Endothelial cell of umbilical vein (primary cell): ENCODE data around the gene KDM3A. TPM values are rescaled to one million over a fixed set of nuclear protein-coding genes. Genes with fewer than 3 reads are reported as not detected.

Experiments
- BruUV-seq: library from RNA; stranded (reverse); fragments of 400-500 nt; replicated peaks from 2 replicates; lab custom pipeline; 2021; lab: Mats Ljungman, UMichigan
- CTCF ChIA-PET: fragments of 300-600, 350-600 bp; sonication (Branson Sonifier 250); formaldehyde crosslinking; loops from one replicate; lab custom pipeline; 2021; ENCODE audit warnings: antibody characterized with exemption, inconsistent platforms; lab: Charles Lee
- POLR2A ChIA-PET: fragments of 300-600, 350-600 bp; sonication (Branson Sonifier 250); formaldehyde crosslinking; loops from one replicate; lab custom pipeline; 2021; ENCODE audit warnings: antibody characterized with exemption, inconsistent platforms; lab: Charles Lee
- DNase-seq: peaks from one replicate; pipeline ENCODE4 v3.0.0-alpha.2; 2011; ENCODE audit warnings: low read depth, low spot score
- FAIRE-seq: peaks from 2 replicates; lab custom pipeline; 2011; peaks lifted over from hg19 to GRCh38; lab: Jason Lieb, UNC
- H2AFZ ChIP-seq: 2 replicates; pipeline ENCODE4 v1.6.0; 2012; ENCODE audit warnings: low read depth, low read length, control low read depth, inconsistent platforms
- H3K27ac ChIP-seq: 2 replicates; pipeline ENCODE4 v1.5.1; 2011; ENCODE audit warnings: low read depth, mild to moderate bottlenecking, control low read depth, low read length, moderate library complexity; ENCODE audit not compliant: insufficient read depth
- H3K27me3 ChIP-seq, 2 experiments: 2 replicates each; pipeline versions ENCODE4 v1.6.0 to v1.6.1; 2011; ENCODE audit warnings: low read length in 2 of 2, mixed read lengths in 1 of 2; ENCODE audit not compliant: control insufficient read depth in 2 of 2, insufficient read depth in 2 of 2
- H3K36me3 ChIP-seq, 2 experiments: 2 replicates in 1 of 2; 3 replicates in 1 of 2; pipeline ENCODE4 v1.5.1; 2011; ENCODE audit warnings: low read length in 2 of 2, mild to moderate bottlenecking in 1 of 2, moderate library complexity in 1 of 2; ENCODE audit not compliant: control insufficient read depth in 2 of 2, insufficient read depth in 2 of 2; ENCODE audit errors: extremely low read depth in 1 of 2
- H3K4me1 ChIP-seq: 3 replicates; pipeline ENCODE4 v1.5.1; 2011; ENCODE audit warnings: mild to moderate bottlenecking, low read length; ENCODE audit not compliant: control insufficient read depth, insufficient read depth; ENCODE audit errors: extremely low read depth
- H3K4me2 ChIP-seq: 2 replicates; pipeline ENCODE4 v1.6.1; 2011; ENCODE audit warnings: low read length, control low read depth, mixed read lengths; ENCODE audit not compliant: insufficient read depth
- H3K4me3 ChIP-seq, 3 experiments: fragments of 200-600 bp in 1 of 3; sonication (generic), shearing (Covaris generic) in 1 of 3; replicated peaks in 1 of 3; 2 replicates each; pipeline ENCODE4 v1.5.1; 2011 to 2016; ENCODE audit warnings: control low read depth in 3 of 3, low read length in 3 of 3, mild to moderate bottlenecking in 2 of 3, inconsistent platforms in 1 of 3, low read depth in 1 of 3, moderate library complexity in 1 of 3; ENCODE audit not compliant: insufficient read depth in 1 of 3
- H3K79me2 ChIP-seq: 2 replicates; pipeline ENCODE4 v1.6.0; 2012; ENCODE audit warnings: low read length, inconsistent platforms; ENCODE audit not compliant: control insufficient read depth, insufficient read depth
- H3K9ac ChIP-seq: replicated peaks from 2 replicates; pipeline ENCODE3; 2011; ENCODE audit warnings: low read length, control low read depth; ENCODE audit not compliant: insufficient read depth; ENCODE audit errors: extremely low read depth
- H3K9me1 ChIP-seq: replicated peaks from 3 replicates; pipeline ENCODE4 v1.6.0; 2011; ENCODE audit warnings: mild to moderate bottlenecking, low read length; ENCODE audit not compliant: control insufficient read depth, insufficient read depth; ENCODE audit errors: extremely low read depth
- H3K9me3 ChIP-seq: replicated peaks from 2 replicates; pipeline ENCODE4 v1.5.1; 2012; ENCODE audit warnings: low read length, inconsistent platforms; ENCODE audit not compliant: control insufficient read depth, insufficient read depth
- H4K20me1 ChIP-seq: replicated peaks from 2 replicates; pipeline ENCODE3; 2011; ENCODE audit warnings: mild to moderate bottlenecking, low read length; ENCODE audit not compliant: control insufficient read depth, insufficient read depth; ENCODE audit errors: extremely low read depth
- CTCF ChIP-seq, 2 donors: IDR thresholded peaks; 1 replicate in 1 of 2; 2 replicates in 1 of 2; pipeline ENCODE4 v1.5.1; 2011; ENCODE audit warnings: low read length in 2 of 2, mild to moderate bottlenecking in 2 of 2, moderate library complexity in 2 of 2, control low read depth in 1 of 2, inconsistent platforms in 1 of 2, low read depth in 1 of 2; ENCODE audit not compliant: insufficient read depth in 1 of 2; ENCODE audit errors: extremely low read depth in 1 of 2
- EZH2 ChIP-seq: IDR thresholded peaks from 2 replicates; pipeline ENCODE4 v1.6.1; 2012; ENCODE audit warnings: borderline replicate concordance, low read depth, mild to moderate bottlenecking, moderate library complexity, low read length, inconsistent platforms; ENCODE audit not compliant: severe bottlenecking
- FOS ChIP-seq: IDR thresholded peaks from 2 replicates; pipeline ENCODE4 v1.6.1; 2011; ENCODE audit warnings: mild to moderate bottlenecking, low read length, moderate library complexity, borderline replicate concordance; ENCODE audit not compliant: insufficient read depth
- GATA2 ChIP-seq: IDR thresholded peaks from 2 replicates; pipeline ENCODE4 v1.7.0; 2011; ENCODE audit warnings: low read depth, mild to moderate bottlenecking, moderate library complexity, mixed read lengths, low read length; ENCODE audit not compliant: insufficient read length, insufficient read depth
- JUN ChIP-seq: IDR thresholded peaks from 2 replicates; pipeline ENCODE4 v1.6.1; 2011; ENCODE audit warnings: borderline replicate concordance, low read depth; ENCODE audit not compliant: insufficient read length, insufficient read depth
- MAX ChIP-seq: IDR thresholded peaks from 2 replicates; pipeline ENCODE4 v1.6.1; 2011; ENCODE audit not compliant: insufficient read depth, insufficient read length
- MYC ChIP-seq: IDR thresholded peaks from one replicate; pipeline ENCODE4 v1.6.1; 2011; ENCODE audit warnings: mild to moderate bottlenecking, low read depth, low read length
- POLR2A ChIP-seq: IDR thresholded peaks from 2 replicates; pipeline ENCODE4 v1.6.1; 2012; ENCODE audit warnings: low read depth, mild to moderate bottlenecking, control low read depth, low read length
- POLR2AphosphoS5 ChIP-seq: IDR thresholded peaks from 2 replicates; pipeline ENCODE4 v1.6.1; 2012; ENCODE audit warnings: low read depth, mild to moderate bottlenecking, control low read depth, low read length, moderate library complexity; ENCODE audit not compliant: insufficient read depth
- dilution Hi-C: fragments of 300-500 bp; cut with MboI; formaldehyde crosslinking; loops from one replicate; pipeline ENCODE4 v1.15.0; 2019; ENCODE audit warnings: low sequenced_read_pairs; ENCODE audit not compliant: extremely low pct_ligation_motif_present
- intact Hi-C: fragments of 100-400 bp; cut with micrococcal nuclease; formaldehyde crosslinking; loops from one replicate; pipeline ENCODE4 v1.10.0; 2022
- polyA plus RNA-seq, 4 experiments: library from polyadenylated mRNA; depleted of rRNA in 3 of 4; stranded (reverse) in 3 of 4; unstranded in 1 of 4; fragments of >200 nt; gene quantifications; 2 replicates each; pipeline versions ENCODE4 v1.2.1 to v1.2.3, GENCODE V29; 2011 to 2012; ENCODE audit warnings: missing spikeins in 1 of 4
- total RNA-seq: library from RNA; stranded (reverse); gene quantifications from 2 replicates; pipeline ENCODE4 v1.2.3, GENCODE V29; 2021

Gene KDM3A
- total and polyA plus RNA-seq, 2 donors (not counting 3 experiments of a cell fraction or from before 2014, with no cell fraction given), result 13.5 to 29.5 TPM

GRCh38 chr2:86476918-86477317, 35.7 kb downstream of the KDM3A start:
- BruUV-seq, result no TSS peak

GRCh38 chr2:86477349-86477748, 36.2 kb downstream of the KDM3A start:
- H3K9me3 ChIP-seq, result no peaks in the 10 kb centered on the region
- no peaks in the 10 kb centered on the region for H4K20me1 ChIP-seq
- ChIA-PET CTCF (interaction anchor here (1.1 kb wide), 1 partner anchor 10 kb away, joined by 4 read pairs; no protein-coding TSS in a partner anchor), POLR2A (no interaction called here)
- no peak overlapping the region for H3K4me3 ChIP-seq
- no peak overlapping the region for H3K9ac ChIP-seq
- dilution Hi-C loops, result no loop called here
- H3K4me2 ChIP-seq, result no peak overlapping the region
- no peak overlapping the region for H3K27ac ChIP-seq
- H3K27me3 ChIP-seq, result no peaks in the 10 kb centered on the region
- BruUV-seq, result no TSS peak
- no peak overlapping the region for H2AFZ ChIP-seq
- no peaks in the 10 kb centered on the region for H3K9me1 ChIP-seq
- no peak for FAIRE-seq
- H3K79me2 ChIP-seq, result no peaks in the 10 kb centered on the region
- DNase-seq, result no peak
- TF ChIP-seq CTCF (IDR thresholded peaks at IDR 0.05; ENCODE audit: extremely low read depth in 1 of 2, insufficient read depth in 1 of 2, low read depth in 1 of 2, low read length in 2 of 2) (no peak), POLR2AphosphoS5 (no peak), GATA2 (no peak), JUN (no peak), FOS (no peak), POLR2A (no peak), MYC (no peak), EZH2 (no peak), MAX (no peak)
- H3K36me3 ChIP-seq, result peaks cover 19 to 20% of the 10 kb centered on the region in 2 experiments
- H3K4me1 ChIP-seq, result no peaks in the 10 kb centered on the region
- intact Hi-C loops, result no loop called here

More at GRCh38 chr2:86476918-86477317, 35.7 kb downstream of the KDM3A start:
- H3K9me1 ChIP-seq, result no peaks in the 10 kb centered on the region
- no peak for FAIRE-seq
- TF ChIP-seq POLR2A (no peak), JUN (no peak), MYC (no peak), MAX (no peak)
- H3K4me3 ChIP-seq, result no peak overlapping the region
- H2AFZ ChIP-seq, result no peak overlapping the region
- no peaks in the 10 kb centered on the region for H3K4me1 ChIP-seq
- CTCF ChIA-PET, result interaction anchor here (1.1 to 1.5 kb wide), 2 partner anchors 10 to 11 kb away, joined by 4 read pairs; no protein-coding TSS in a partner anchor
- no peak for DNase-seq
- H3K9ac ChIP-seq, result no peak overlapping the region
- POLR2A ChIA-PET, result no interaction called here
- no peaks in the 10 kb centered on the region for H3K79me2 ChIP-seq
- dilution Hi-C loops, result no loop called here
- no peak overlapping the region for H3K27ac ChIP-seq
- no peak overlapping the region for H3K4me2 ChIP-seq
- no peaks in the 10 kb centered on the region for H3K9me3 ChIP-seq
- H3K27me3 ChIP-seq, result no peaks in the 10 kb centered on the region
- H4K20me1 ChIP-seq, result no peaks in the 10 kb centered on the region
- peaks cover 15 to 16% of the 10 kb centered on the region in 2 experiments for H3K36me3 ChIP-seq
- intact Hi-C loops, result no loop called here
